HG03097 (cell line): ENCODE measurements around the gene FOCAD.

Experiments used
- ATAC-seq: cut with Tn5 transposase; IDR thresholded peaks from one replicate; pipeline ENCODE4 v1.9.1; 2021; ENCODE audit not compliant: unreplicated experiment, low FRiP score

Gene FOCAD

GRCh38 chr9:20870115-20870514 lies 186.1 kb downstream of the FOCAD start:
- no peak for ATAC-seq

- ATAC-seq: no peak
Observed at GRCh38 chr9:20872340-20872977, 188.4 kb downstream of the FOCAD start.

DNA sequence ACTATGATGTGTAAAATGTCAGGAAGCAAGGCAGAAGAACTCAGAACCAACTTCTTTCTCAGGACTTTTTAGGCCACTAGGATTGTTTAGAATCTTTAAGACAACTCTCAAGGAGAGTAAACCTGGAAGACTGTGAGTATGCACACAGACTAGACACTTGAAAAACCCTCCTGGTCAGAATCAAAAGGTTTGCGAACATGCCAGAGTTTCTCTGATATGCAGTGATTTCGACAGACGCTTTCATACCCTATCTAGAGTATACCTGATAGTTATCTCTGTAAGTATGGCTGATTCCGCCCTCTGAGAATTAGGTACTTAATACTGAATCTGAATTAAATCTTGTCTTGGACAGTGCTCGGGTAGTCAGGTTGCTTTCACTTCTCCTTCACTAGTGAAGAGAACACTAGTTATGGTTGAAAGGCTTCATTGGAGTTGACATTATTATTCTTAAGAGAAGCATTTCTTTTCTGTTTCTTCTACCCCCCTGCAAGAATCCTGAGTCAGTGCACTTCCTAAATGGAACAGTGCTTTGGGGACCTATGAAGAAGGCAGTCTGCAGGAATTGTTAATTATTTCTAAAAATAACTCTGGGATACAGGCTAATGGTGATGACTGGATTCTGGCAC lies 189.3 kb downstream of the FOCAD start:
- ATAC-seq: no peak

GRCh38 chr9:20880271-20880670 lies 196.2 kb downstream of the FOCAD start:
- no peak for ATAC-seq

GRCh38 chr9:20880675-20881074 lies 196.6 kb downstream of the FOCAD start:
- ATAC-seq: no peak

GRCh38 chr9:20884985-20885593 lies 201.0 kb downstream of the FOCAD start:
- ATAC-seq: no peak

DNA sequence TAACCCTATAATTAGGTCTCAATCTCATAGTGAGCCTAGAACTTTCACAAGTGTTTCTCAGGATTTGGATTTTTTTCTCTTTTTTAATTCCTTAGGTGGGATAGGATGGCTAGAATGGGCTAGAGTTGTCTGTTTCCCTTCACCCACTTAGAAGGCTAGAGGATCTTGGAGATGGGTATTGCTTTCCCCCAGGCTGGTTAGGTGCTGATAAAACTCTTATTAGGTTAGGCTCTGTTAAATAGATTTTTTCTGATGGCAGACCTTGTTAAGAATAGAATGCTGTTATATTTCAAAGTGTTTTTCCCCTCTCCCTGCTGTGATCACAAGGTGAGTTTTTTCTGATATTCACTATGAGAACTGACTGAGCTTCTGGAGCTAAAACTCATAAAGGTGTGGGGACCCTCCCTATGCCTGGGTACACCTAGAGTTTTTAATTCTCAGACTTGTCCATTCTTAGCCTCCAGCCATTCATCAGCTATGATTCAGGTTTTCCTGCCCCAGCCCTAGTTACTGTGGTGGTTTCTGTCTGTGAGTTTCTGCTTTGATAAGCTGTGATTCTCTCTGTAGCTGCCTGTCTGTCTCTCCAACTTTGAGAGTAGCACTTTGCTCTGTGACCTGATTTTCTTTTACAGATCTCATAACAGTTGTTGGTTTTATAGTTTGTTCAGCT lies 215.0 kb downstream of the FOCAD start:
- ATAC-seq: no peak

DNA sequence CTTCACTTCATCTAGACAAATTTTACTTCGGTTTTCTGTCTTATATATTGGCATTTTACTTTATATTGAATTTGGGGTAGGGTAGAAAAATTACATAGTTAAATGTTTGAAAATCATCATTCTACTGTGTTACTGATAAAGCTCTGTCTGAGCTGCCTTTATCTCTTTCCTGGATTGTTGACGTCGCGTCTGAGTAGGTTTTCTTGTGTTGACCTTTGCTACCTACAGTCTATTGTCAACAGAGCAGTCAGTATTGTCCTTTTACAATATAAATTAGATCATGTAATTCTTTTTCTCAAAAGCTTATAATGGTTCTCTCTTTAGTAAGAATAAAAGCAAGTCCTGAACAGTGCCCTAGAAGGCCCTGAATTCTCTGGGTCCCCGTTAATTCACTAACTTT lies 219.2 kb downstream of the FOCAD start:
- ATAC-seq: no peak

DNA sequence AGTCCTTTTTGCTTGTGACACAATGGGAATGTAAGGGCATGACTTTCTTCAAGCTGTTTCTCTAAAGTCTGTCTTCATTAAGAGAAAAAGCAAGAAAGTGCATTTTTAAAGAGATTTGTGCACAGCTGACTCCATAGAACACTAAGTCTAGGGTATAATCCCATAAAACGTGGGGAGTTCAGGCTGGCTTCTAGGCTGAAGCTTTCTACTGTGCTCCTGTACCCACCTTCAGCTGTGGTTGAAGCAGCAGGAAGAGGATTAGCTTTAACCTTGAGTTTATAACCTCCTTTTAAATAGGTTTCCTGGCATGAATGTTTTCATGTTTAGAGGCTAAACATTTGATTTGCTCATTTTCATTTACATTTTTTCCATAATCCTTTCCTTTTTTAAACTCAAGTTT lies 220.9 kb downstream of the FOCAD start:
- no peak for ATAC-seq

DNA sequence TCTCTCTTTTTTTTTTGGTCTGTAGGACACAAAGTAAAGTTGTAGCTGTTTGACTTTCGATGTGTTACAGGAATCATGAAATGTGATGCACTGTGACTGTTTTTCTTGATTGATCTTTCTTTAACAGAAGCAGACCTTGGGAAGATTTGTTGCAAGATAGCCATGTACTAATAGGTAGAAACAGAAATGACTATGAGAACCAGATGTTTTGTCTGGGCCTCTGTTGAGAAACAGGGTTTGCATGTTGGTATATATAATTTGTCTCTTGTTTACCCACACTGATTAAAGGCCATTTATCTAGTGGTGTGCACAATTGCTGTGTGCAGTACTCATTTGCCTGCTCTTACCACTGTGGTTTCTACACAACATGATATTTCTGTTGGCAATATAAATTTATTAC lies 222.3 kb downstream of the FOCAD start:
- ATAC-seq: no peak

GRCh38 chr9:20908461-20908860 lies 224.4 kb downstream of the FOCAD start:
- ATAC-seq: no peak

- ATAC-seq: no peak
Observed at GRCh38 chr9:20914556-20914955, 230.5 kb downstream of the FOCAD start.

GRCh38 chr9:20921362-20921761 lies 237.3 kb downstream of the FOCAD start:
- no peak for ATAC-seq

GRCh38 chr9:20925256-20926045 lies 241.4 kb downstream of the FOCAD start:
- ATAC-seq: no peak

DNA sequence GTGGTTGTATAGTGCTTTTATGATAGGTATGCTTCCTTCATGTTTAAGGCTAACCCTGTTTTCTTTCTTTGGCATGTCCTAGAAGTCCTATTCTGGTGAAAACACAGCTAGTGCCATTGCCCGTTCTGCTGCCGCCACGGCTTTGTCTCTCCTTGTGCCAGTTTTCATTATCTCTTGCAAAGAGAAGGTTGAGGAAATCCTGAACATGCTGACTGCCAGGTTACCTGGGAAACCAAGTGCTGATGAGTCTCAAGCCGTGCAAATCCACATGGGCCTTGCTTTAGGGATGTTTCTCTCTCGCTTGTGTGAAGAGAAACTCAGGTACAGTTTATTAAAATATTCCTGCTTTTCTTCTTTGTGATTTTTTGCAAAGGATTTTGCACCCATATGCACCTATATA lies 245.2 kb downstream of the FOCAD start:
- ATAC-seq: no peak

DNA sequence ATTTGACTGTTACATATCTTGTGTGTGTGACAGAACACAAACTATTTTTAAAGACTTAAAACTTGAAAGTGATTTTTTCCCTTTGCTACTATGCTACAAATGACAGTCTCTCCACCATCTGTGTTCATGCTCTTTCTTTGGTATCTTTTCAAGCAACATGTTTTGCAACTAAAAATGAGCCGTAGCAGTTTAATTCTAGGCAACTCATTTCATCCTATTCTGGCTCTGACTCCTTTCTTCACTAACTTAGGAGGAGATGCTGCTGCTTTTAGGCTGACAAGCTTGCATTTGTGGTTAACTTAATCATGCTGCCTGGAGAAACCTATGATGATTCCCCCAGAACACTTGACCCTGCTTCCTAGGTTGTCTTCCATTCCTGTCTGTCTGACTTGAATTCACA lies 246.8 kb downstream of the FOCAD start:
- ATAC-seq: no peak

DNA sequence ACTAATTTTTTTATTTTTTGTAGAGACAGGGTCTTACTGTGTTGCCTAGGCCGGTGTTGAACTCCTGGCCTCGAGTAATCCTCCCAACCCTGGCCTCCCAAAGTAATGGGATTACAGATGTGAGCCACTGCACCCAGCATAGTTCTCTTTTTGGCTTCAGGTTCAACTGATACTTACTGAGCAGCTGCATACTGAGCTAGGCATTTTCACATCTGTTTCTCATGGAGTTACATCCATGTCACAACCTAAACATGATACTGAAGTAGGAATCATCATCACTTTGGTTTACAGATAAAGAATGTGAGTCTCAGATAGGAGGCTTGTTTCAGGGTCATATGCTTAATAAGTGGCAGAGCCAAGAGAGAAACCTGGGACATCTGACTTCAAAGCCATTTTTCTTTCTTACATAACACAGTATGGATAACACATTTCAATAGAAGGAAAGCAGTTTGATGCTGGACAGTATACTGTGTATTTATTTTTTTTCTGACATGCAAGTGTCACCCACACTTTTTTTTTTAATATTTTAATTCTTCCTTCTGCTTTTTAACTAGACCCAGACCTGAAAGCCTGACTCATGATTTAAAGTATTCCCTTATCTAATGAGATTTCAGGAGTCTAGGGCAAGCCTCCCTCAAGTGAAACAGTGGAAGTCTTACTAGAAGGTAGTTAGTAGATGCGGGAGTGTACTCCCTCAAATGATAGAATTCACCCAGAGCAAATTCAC lies 256.6 kb downstream of the FOCAD start:
- ATAC-seq: peak; percentile 38

- ATAC-seq: peak; percentile 91
Observed at GRCh38 chr9:20941174-20941690, 257.2 kb downstream of the FOCAD start.

DNA sequence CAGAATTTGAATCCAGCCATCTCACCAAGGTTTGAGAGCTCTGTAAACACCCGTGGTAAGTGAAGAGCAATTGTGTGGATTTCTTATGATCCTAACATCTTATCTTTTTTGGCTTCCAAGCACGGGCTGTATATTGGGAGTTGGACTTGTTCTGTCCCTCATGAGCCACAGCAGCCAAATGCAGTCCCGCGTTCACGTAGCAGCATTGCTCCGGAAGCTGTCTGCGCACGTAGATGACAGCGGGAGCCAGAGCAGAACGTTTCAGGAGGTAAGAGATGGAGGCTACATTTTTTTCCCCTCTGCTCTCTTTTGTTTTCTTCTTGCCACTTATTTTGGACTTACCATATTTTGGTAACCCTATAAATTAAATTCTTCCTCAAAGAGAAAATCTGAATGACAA lies 260.4 kb downstream of the FOCAD start:
- no peak for ATAC-seq

GRCh38 chr9:20945269-20945668 lies 261.2 kb downstream of the FOCAD start:
- no peak for ATAC-seq
